Right kidney (tissue), 9 donors: Measurements from ENCODE around the gene METTL6.
"Not testable (repeated sequence)": the region's sequence is repeated elsewhere in the genome, so short reads cannot be mapped to it uniquely, and the experiment has no call there.

Source experiments
- DNase-seq: peaks from one replicate; pipeline ENCODE4 v3.0.0-alpha.2; 2016
- long read RNA-seq, 8 donors: transcript quantifications; one replicate each; lab custom pipeline, GENCODE V29; 2026

METTL6 gene, protein sequence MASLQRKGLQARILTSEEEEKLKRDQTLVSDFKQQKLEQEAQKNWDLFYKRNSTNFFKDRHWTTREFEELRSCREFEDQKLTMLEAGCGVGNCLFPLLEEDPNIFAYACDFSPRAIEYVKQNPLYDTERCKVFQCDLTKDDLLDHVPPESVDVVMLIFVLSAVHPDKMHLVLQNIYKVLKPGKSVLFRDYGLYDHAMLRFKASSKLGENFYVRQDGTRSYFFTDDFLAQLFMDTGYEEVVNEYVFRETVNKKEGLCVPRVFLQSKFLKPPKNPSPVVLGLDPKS
- long read RNA-seq, donor 1, partial matches to known transcripts, result 0 of 2 reads
- long read RNA-seq, donor 1, other reads (novel, unspliced or antisense), result 0 of 2 reads
- long read RNA-seq, donor 2, result 0 reads
- long read RNA-seq, donor 3, result 0 reads
- long read RNA-seq, donor 4, transcript METTL6-202 (6 exons, 1,335 nt), result major isoform, 6 of 7 reads
- long read RNA-seq, donor 4, partial matches to known transcripts, result 0 of 7 reads
- long read RNA-seq, donor 4, other reads (novel, unspliced or antisense), result 0 of 7 reads
- long read RNA-seq, donor 5, partial matches to known transcripts, result 0 of 2 reads
- long read RNA-seq, donor 5, other reads (novel, unspliced or antisense), result 0 of 2 reads
- long read RNA-seq, donor 6, transcript METTL6-202 (6 exons, 1,335 nt), result major isoform, 5 of 7 reads
- long read RNA-seq, donor 6, partial matches to known transcripts, result 0 of 7 reads
- long read RNA-seq, donor 6, other reads (novel, unspliced or antisense), result 0 of 7 reads
- long read RNA-seq, donor 7, full-length matches to known transcripts, result 1 of 1 reads
- long read RNA-seq, donor 7, partial matches to known transcripts, result 0 of 1 reads
- long read RNA-seq, donor 7, other reads (novel, unspliced or antisense), result 0 of 1 reads
- long read RNA-seq, donor 8, partial matches to known transcripts, result 0 of 1 reads
- long read RNA-seq, donor 8, other reads (novel, unspliced or antisense), result 0 of 1 reads

GRCh38 chr3:15427182-15427880 is at the start of gene METTL6, which contains the start of gene EAF1:
TSS of gene METTL6 (minus strand) at chr3:15427544. CDS start at chr3:15426511, 1,033 bp downstream.
TSS of gene EAF1 (plus strand) at chr3:15427598. CDS start at chr3:15427780, 182 bp downstream.
- DNase-seq, result peak; percentile 88

GRCh38 chr3:15476378-15476777 is 49.0 kb upstream of the METTL6 start:
- no peak for DNase-seq

- no peak for DNase-seq
Observed at GRCh38 chr3:15475161-15475560, 47.8 kb upstream of the METTL6 start.

DNA sequence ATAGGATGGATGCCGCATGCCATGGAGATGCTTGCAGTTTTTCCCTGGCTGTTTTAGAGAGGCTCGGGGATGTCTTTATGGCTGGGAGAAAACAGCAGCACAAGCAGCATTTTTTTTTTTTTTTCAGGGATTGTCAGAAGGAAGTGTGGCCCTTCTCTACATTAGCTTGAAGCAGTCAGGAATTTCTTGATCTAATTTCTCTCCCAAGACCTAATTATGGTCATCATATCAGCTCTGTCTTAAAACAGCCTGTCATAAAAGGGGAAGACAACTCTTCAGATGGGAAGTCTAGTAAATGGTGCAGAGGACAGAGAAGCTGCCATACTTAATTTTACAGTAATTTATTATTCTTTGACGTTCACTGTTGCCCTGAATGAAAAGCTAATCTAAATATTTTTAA is 44.5 kb upstream of the METTL6 start:
- no peak for DNase-seq

GRCh38 chr3:15470849-15471248 is 43.5 kb upstream of the METTL6 start:
- DNase-seq, result no peak

DNA sequence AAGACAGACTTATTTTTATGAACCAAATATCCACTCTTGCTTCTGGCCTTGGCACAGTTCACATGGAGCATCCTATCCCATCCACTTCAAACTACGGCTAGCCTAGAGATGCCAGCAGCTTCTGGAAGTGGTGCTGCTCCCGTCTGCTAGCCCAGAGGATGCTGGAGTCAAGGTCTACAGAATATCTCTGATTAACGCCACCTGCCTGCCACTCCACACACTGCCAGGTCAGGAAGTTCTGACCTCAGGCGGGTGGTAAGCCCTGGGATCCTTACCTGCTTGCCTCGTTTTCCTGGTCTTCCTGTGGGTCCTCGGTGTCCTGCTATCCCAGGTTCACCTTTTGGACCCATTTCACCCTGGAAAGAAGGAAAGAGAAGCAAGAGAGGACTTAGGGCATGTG is 42.9 kb upstream of the METTL6 start:
- DNase-seq, result no peak

DNA sequence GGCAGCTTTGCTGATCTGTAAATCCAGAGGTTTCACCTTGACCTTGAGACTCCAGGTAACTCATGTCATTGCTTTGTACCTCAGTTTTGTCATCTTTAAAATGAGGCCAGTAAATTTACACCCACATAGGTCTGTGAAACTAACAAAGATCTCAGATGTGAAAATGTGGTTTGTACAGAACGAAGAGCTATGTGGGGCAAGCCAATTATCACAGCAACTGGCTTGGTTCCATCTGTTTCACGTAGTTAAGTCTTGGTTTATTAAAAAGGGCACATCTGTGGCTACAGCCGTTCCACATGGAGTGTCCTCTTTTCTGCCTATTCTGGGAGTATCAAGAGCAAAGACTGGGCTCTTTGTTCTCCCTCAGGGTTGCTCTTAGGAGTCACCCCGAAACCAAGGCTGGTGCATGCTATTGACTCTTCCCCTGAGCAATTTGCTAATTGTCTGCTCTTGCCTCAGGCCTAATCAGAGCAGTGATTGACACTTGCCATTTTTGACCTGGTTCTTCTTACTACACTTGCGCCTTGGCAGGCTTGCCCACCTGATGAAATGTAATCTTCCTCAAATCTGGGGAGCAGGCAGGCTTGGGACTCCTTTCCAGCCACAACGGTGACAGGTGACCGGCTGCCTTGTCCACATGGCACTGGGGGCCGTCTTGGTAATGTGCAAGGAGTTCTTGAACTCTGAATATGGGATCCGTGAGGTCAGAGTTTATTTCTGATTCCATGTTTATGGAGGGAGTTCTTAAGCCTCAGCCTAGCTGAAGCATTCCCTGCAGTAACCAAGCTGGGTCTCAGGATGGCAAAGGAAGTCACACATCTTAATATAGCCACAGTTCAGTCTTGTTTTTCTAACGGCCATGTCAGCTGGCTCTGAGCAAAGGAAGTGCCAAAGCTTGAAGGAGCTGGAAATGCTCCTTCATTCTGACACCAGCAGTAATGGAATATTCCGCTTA is 40.2 kb upstream of the METTL6 start:
- no peak for DNase-seq

- DNase-seq, result no peak
Observed at GRCh38 chr3:15465876-15466585, 38.7 kb upstream of the METTL6 start.

GRCh38 chr3:15462451-15462850 is 35.1 kb upstream of the METTL6 start:
- DNase-seq, result no peak

DNA sequence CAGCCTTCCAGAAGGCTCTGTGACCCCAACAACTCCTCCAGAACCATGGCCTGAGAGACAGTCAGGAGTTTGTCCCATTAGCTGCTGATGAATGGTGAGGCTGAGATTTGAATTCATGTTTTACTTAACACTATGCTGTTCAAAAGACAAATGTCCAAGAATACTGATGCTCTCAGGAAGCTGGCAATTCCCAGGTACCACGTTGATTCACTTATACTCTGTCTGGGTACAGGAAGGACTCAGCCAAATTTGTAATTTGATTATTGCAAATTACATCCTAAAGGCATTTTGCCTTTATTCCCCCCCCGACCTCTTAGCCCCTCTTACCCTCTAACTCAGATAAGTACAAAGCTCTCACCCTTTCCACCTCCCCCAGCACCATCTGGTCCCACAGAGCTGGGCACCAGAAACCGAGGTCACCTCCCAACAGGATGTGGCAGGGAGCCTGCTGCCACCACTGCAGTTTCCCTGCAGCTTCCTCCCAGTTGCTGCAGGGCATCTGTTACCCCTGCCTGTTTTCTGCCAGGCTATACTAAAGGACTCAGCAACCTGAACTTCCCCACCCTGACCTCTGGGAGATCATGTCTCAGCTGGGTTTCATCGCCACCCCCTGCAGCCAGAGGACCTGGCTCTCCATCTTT is 33.7 kb upstream of the METTL6 start:
- no peak for DNase-seq

DNA sequence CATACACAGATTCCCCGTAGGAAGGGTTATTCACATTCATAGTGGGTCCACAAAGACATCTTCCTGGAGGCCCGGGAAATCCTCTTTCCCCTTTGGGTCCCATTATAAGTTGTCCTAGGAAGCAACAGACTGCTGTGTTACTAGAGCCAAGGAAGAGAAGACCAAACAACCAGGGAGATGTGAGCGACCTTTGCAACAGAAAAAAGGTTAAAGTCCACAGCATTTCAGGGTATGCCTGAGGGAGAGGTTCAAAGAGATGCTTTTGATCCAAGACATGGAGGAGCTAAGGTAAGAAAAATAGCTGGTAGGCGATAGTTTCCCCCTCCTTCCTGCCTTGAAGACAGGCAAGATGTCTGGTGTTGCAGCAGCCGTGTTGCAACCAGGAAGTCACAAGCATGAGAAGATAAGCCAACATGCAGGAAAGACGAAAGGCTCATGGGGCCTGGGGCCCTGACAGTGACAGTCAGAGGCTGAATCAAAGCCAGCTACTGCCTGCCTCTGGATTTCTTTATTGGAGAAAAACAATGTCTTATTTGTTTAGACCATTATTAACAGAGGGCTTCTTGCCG is 31.0 kb upstream of the METTL6 start:
- DNase-seq, result no peak

DNA sequence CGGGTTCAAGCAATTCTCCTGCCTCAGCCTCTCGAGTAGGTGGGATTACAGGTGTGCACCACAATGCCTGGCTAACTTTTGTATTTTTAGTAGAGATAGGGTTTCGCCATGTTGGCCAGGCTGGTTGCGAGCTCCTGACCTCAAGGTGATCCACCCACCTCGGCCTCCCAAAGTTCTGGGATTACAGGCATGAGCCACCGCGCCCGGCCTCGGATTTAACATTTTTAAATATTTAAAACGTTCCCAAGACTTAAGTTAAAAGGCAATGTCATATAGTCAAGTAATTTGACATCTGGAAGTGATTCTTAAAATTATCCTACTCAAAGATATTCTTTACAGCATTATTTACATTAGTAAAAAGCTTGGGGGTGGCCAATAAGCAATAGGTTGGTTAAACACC is 29.6 kb upstream of the METTL6 start:
- not testable (repeated sequence) for DNase-seq

- no peak for DNase-seq
Observed at GRCh38 chr3:15456321-15456720, 29.0 kb upstream of the METTL6 start.

DNA sequence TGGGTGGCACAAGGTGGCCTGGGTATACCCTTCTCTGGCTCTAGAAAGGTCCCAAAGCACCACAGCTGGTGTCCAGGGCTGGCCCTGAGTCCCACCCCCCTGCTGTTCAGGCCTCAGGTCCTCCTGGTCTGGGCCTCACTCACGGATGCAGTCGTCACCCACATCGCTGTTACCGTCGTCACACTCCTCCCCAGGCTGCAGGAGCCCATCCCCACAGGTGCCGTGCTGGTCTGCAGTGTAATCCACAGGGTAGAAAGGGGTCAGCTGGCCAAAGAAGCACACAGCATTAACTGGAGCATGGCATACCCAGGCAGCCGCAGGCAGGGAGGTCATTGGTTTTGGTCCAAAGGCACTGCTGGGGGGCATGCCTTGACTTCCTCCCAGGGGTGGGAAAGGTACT is 28.4 kb upstream of the METTL6 start:
- no peak for DNase-seq

DNA sequence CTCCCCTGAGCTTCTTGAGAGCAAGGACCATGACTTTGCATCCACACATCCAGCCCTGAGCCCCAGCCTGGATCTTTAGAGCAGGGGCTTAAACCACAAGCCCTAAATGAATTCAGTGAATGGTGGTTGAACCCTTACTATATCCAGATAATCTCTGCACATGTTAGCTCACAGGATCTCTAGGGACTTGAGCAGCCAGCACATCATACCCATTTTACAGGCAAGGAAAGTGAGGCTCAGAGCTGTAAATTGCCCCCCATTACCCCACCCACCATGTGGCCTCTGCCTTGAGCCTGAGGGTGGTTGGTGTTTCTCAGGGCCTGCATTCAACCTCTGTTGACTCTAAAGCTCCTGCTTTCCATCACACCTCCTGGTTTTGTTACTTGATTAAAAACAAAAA is 27.6 kb upstream of the METTL6 start:
- no peak for DNase-seq

- DNase-seq, result no peak
Observed at GRCh38 chr3:15453991-15454625, 26.8 kb upstream of the METTL6 start.

DNA sequence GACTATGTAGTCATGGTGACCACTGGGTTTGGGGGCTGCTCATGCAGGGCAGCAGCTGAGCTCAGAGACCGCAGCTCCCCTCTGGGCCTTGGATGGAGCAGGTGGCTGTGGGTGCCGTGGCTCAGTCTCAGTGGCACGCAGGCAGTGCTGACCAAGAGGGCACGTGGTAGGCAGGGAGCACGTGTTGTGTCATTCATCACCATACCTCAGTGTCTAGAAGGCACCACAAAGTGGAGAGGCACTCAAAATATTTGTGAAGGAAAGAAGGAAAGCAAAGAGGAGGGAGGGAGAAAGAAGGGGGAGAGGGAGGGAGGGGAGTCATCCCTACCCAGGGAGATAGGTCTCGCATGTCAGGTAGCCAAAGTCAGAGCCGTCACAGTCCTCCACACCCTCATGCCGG is 26.2 kb upstream of the METTL6 start:
- DNase-seq, result no peak

- DNase-seq, result no peak
Observed at GRCh38 chr3:15452961-15453360, 25.6 kb upstream of the METTL6 start.

DNA sequence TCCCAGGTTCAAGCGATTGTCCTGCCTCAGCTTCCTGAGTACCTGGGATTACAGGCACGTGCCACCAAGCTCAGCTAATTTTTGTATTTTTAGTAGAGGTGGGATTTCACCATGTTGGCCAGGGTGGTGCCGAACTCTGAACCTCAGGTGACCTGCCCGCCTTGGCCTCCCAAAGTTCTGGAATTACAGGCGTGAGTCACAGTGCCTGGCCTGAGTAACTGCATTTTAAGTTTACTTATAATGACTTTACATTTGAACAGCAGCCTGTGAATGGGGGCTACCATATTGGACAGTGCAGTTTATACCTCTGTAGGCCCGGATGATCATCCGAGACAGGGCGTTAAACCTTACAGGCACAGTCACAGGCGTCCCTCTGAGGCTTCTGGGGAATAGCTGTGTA is 24.8 kb upstream of the METTL6 start:
- no peak for DNase-seq
